HepG2 (cell line): ENCODE results near the gene ATP6V0D1. TPM values are rescaled to one million over a fixed set of nuclear protein-coding genes. Genes with fewer than 3 reads are reported as not detected.

ENCODE experiments used
- ATF7 ChIP-seq, 2 experiments: fragments of 450-650 bp in 1 of 2; sonication (generic) in 1 of 2; formaldehyde crosslinking in 1 of 2; IDR thresholded peaks; 2 replicates each; pipeline versions ENCODE4 v1.4.0 to v1.6.1; 2016 to 2020; ENCODE audit warnings: antibody characterized with exemption in 1 of 2, mild to moderate bottlenecking in 1 of 2, missing genetic modification reagents in 1 of 2
- SP5 ChIP-seq: IDR thresholded peaks from 2 replicates; pipeline ENCODE4 v1.6.1; 2016; ENCODE audit warnings: low read depth, borderline replicate concordance
- SRF ChIP-seq: IDR thresholded peaks from 2 replicates; pipeline ENCODE4 v1.6.1; 2011; ENCODE audit warnings: mild to moderate bottlenecking, low read depth, low read length, moderate library complexity
- TBL1XR1 ChIP-seq: fragments of 150-350 bp; IDR thresholded peaks from 2 replicates; pipeline ENCODE4 v1.6.1; 2014; ENCODE audit warnings: borderline replicate concordance, low read length; ENCODE audit not compliant: partially characterized antibody
- U2AF1 ChIP-seq: fragments of 200-400 bp; formaldehyde crosslinking; optimal IDR thresholded peaks from 2 replicates; pipeline ENCODE3; 2017; ENCODE audit warnings: mild to moderate bottlenecking, low read depth, low read length
- ZNF230 ChIP-seq: sonication (generic); formaldehyde crosslinking; IDR thresholded peaks from 2 replicates; pipeline ENCODE4 v1.4.0; 2020; ENCODE audit warnings: mild to moderate bottlenecking, missing genetic modification reagents
- ZNF282 ChIP-seq: fragments of 450-650 bp; IDR thresholded peaks from 2 replicates; pipeline ENCODE4 v1.6.1; 2018; ENCODE audit not compliant: partially characterized antibody
- ZNF562 ChIP-seq: sonication (generic); formaldehyde crosslinking; IDR thresholded peaks from 2 replicates; pipeline ENCODE4 v1.8.0; 2022; ENCODE audit warnings: missing genetic modification reagents, borderline replicate concordance
- ZSCAN31 ChIP-seq: sonication (generic); formaldehyde crosslinking; IDR thresholded peaks from 2 replicates; pipeline ENCODE4 v1.5.0; 2020; ENCODE audit warnings: low read depth, mild to moderate bottlenecking, missing genetic modification reagents
- polyA plus RNA-seq, 8 experiments: library from polyadenylated mRNA; depleted of rRNA in 3 of 8; stranded (reverse) in 7 of 8; unstranded in 1 of 8; fragments of >200 nt; fragmentation: Illumina TruSeq in 4 of 8; extraction: Trizol in 4 of 8; gene quantifications; 2 replicates each; pipeline versions ENCODE4 v1.2.1 to v1.2.3, GENCODE V29; 2011 to 2016; ENCODE audit warnings: low read depth in 4 of 8, missing spikeins in 1 of 8, mixed read lengths in 1 of 8; ENCODE audit not compliant: insufficient read depth in 1 of 8
- total RNA-seq, 5 experiments: library from RNA; depleted of rRNA; stranded (reverse); fragments of >200 nt; fragmentation: Illumina TruSeq; extraction: Trizol; gene quantifications; 2 replicates each; pipeline ENCODE4 v1.2.3, GENCODE V29; 2016; ENCODE audit warnings: low read depth in 1 of 5
- TF ChIP-seq, protein P1 (sequence below): sonication (generic); formaldehyde crosslinking; IDR thresholded peaks from 2 replicates; pipeline ENCODE4 v1.4.0; 2020; ENCODE audit warnings: missing genetic modification reagents
- TF ChIP-seq, protein P2 (sequence below): sonication (generic); formaldehyde crosslinking; IDR thresholded peaks from 2 replicates; pipeline ENCODE4 v1.9.0; 2021; ENCODE audit warnings: missing genetic modification reagents, borderline replicate concordance
- TF ChIP-seq, protein P3 (sequence below): sonication (generic); formaldehyde crosslinking; IDR thresholded peaks from 2 replicates; pipeline ENCODE4 v1.5.0; 2020; ENCODE audit warnings: mild to moderate bottlenecking, low read depth, missing genetic modification reagents, borderline replicate concordance
- TF ChIP-seq, protein P4 (sequence below): sonication (generic); formaldehyde crosslinking; IDR thresholded peaks from 2 replicates; pipeline ENCODE4 v1.4.0; 2020; ENCODE audit warnings: missing genetic modification reagents, borderline replicate concordance
- TF ChIP-seq, protein P5 (sequence below): sonication (generic); formaldehyde crosslinking; conservative IDR thresholded peaks from 2 replicates; pipeline ENCODE4 v1.4.0; 2020; ENCODE audit warnings: missing genetic modification reagents
- TF ChIP-seq, protein P6 (sequence below): sonication (generic); formaldehyde crosslinking; IDR thresholded peaks from 2 replicates; pipeline ENCODE4 v1.4.0; 2020; ENCODE audit warnings: missing genetic modification reagents
- TF ChIP-seq, protein P7 (sequence below): sonication (generic); formaldehyde crosslinking; IDR thresholded peaks from 2 replicates; pipeline ENCODE4 v1.5.1; 2020; ENCODE audit warnings: missing genetic modification reagents, mild to moderate bottlenecking, borderline replicate concordance

The ATP6V0D1 gene
- total and polyA plus RNA-seq, 2 of the 13 experiments (the other 11 are each of a cell fraction or from before 2014, with no cell fraction given), result 51.1 to 61.3 TPM

DNA sequence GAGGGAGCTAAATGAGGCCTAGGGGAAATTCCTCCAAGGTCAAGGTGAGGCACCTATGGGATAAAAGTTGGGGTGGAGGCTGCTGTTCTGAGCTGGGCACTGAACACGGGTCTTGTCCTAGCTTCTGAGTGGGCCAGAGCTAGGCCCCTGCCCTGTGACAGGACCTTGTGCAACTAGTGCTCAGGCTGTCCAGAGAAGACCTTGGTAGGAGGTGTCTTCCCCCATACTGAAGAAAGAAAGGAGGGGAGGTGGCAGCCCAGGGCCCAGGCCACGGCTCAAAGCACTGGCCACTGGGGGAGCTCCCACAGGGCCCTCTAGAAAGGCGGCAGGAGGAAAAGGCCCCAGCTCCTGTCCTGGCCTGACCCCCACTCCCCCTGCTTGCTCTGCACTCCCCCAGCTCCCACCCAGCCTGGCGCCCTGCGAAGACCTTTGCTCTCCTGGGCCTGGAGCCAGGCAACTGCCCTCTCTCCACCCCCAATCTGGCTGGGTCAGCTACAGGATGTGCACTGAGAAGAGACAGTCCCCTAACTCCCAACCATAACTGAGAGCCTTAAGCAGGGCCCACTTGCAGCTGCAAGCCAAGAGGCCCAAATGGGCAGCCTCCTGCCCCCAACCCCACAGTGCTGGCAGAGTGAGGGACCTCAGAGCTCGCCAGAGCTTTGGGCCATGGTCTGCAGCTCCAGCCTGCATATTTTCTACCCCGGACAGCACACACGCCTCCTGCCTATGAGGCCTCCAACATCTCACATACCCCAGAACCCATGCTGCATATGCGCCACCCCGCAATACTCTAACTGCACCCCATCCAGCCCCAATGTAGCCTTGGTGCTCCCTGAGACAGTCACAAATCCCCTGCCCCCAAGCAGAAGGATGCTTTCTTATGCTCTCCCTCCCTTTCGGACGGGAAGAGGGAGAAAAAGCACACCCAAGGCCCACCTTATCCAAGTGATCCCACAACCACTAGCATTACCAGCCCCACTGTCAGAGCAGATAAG lies 34.7 kb downstream of the ATP6V0D1 start (continued):
- TF ChIP-seq, protein P1, sequence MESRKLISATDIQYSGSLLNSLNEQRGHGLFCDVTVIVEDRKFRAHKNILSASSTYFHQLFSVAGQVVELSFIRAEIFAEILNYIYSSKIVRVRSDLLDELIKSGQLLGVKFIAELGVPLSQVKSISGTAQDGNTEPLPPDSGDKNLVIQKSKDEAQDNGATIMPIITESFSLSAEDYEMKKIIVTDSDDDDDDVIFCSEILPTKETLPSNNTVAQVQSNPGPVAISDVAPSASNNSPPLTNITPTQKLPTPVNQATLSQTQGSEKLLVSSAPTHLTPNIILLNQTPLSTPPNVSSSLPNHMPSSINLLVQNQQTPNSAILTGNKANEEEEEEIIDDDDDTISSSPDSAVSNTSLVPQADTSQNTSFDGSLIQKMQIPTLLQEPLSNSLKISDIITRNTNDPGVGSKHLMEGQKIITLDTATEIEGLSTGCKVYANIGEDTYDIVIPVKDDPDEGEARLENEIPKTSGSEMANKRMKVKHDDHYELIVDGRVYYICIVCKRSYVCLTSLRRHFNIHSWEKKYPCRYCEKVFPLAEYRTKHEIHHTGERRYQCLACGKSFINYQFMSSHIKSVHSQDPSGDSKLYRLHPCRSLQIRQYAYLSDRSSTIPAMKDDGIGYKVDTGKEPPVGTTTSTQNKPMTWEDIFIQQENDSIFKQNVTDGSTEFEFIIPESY (CRISPR knock-in tag), result no peak
- TF ChIP-seq U2AF1 (no peak), TBL1XR1 (no peak), ZNF230 (CRISPR knock-in tag) (no peak), ATF7 (IDR thresholded peaks at IDR 0.05) (no peak), ATF7 (CRISPR knock-in tag; IDR thresholded peaks at IDR 0.05) (no peak), SRF (no peak), ZNF562 (CRISPR knock-in tag) (no peak), SP5 (CRISPR knock-in tag) (peak; percentile 91), ZSCAN31 (peak; percentile 41), ZNF282 (no peak)
- TF ChIP-seq, protein P2, sequence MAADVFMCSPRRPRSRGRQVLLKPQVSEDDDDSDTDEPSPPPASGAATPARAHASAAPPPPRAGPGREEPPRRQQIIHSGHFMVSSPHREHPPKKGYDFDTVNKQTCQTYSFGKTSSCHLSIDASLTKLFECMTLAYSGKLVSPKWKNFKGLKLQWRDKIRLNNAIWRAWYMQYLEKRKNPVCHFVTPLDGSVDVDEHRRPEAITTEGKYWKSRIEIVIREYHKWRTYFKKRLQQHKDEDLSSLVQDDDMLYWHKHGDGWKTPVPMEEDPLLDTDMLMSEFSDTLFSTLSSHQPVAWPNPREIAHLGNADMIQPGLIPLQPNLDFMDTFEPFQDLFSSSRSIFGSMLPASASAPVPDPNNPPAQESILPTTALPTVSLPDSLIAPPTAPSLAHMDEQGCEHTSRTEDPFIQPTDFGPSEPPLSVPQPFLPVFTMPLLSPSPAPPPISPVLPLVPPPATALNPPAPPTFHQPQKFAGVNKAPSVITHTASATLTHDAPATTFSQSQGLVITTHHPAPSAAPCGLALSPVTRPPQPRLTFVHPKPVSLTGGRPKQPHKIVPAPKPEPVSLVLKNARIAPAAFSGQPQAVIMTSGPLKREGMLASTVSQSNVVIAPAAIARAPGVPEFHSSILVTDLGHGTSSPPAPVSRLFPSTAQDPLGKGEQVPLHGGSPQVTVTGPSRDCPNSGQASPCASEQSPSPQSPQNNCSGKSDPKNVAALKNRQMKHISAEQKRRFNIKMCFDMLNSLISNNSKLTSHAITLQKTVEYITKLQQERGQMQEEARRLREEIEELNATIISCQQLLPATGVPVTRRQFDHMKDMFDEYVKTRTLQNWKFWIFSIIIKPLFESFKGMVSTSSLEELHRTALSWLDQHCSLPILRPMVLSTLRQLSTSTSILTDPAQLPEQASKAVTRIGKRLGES (CRISPR knock-in tag), result no peak
- TF ChIP-seq, protein P3, sequence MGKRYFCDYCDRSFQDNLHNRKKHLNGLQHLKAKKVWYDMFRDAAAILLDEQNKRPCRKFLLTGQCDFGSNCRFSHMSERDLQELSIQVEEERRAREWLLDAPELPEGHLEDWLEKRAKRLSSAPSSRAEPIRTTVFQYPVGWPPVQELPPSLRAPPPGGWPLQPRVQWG (CRISPR knock-in tag), result no peak
- TF ChIP-seq, protein P4, sequence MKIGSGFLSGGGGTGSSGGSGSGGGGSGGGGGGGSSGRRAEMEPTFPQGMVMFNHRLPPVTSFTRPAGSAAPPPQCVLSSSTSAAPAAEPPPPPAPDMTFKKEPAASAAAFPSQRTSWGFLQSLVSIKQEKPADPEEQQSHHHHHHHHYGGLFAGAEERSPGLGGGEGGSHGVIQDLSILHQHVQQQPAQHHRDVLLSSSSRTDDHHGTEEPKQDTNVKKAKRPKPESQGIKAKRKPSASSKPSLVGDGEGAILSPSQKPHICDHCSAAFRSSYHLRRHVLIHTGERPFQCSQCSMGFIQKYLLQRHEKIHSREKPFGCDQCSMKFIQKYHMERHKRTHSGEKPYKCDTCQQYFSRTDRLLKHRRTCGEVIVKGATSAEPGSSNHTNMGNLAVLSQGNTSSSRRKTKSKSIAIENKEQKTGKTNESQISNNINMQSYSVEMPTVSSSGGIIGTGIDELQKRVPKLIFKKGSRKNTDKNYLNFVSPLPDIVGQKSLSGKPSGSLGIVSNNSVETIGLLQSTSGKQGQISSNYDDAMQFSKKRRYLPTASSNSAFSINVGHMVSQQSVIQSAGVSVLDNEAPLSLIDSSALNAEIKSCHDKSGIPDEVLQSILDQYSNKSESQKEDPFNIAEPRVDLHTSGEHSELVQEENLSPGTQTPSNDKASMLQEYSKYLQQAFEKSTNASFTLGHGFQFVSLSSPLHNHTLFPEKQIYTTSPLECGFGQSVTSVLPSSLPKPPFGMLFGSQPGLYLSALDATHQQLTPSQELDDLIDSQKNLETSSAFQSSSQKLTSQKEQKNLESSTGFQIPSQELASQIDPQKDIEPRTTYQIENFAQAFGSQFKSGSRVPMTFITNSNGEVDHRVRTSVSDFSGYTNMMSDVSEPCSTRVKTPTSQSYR, result peak; percentile 94
- TF ChIP-seq, protein P5, sequence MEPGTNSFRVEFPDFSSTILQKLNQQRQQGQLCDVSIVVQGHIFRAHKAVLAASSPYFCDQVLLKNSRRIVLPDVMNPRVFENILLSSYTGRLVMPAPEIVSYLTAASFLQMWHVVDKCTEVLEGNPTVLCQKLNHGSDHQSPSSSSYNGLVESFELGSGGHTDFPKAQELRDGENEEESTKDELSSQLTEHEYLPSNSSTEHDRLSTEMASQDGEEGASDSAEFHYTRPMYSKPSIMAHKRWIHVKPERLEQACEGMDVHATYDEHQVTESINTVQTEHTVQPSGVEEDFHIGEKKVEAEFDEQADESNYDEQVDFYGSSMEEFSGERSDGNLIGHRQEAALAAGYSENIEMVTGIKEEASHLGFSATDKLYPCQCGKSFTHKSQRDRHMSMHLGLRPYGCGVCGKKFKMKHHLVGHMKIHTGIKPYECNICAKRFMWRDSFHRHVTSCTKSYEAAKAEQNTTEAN (CRISPR knock-in tag), result 0 out of 2 replicates have a peak, but pooled peaks have one; percentile 53
- TF ChIP-seq, protein P6, sequence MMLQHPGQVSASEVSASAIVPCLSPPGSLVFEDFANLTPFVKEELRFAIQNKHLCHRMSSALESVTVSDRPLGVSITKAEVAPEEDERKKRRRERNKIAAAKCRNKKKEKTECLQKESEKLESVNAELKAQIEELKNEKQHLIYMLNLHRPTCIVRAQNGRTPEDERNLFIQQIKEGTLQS, result no peak
- TF ChIP-seq, protein P7, sequence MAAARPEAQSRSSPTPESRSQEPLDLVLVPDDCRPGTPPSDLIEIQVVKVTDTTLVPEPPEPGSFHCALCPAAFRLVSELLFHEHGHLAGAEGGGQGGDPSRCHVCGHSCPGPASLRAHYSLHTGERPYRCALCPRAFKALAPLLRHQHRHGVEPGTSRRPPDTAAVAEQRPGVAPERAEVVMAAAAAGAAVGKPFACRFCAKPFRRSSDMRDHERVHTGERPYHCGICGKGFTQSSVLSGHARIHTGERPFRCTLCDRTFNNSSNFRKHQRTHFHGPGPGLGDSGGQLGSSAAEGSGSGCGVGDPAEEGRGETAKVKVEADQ, result no peak
